Endometrium (tissue), 2 donors: Measurements from ENCODE around the gene B9D1.
A peak's percentile ranks its signal among the peaks of the same experiment; 100 is the strongest.

Experiments used
- FAIRE-seq: peaks from 2 replicates; lab custom pipeline; 2012; peaks lifted over from hg19 to GRCh38; lab: Jason Lieb, UNC
- donor health status: control.
- donor health status: control.

B9D1 gene

DNA sequence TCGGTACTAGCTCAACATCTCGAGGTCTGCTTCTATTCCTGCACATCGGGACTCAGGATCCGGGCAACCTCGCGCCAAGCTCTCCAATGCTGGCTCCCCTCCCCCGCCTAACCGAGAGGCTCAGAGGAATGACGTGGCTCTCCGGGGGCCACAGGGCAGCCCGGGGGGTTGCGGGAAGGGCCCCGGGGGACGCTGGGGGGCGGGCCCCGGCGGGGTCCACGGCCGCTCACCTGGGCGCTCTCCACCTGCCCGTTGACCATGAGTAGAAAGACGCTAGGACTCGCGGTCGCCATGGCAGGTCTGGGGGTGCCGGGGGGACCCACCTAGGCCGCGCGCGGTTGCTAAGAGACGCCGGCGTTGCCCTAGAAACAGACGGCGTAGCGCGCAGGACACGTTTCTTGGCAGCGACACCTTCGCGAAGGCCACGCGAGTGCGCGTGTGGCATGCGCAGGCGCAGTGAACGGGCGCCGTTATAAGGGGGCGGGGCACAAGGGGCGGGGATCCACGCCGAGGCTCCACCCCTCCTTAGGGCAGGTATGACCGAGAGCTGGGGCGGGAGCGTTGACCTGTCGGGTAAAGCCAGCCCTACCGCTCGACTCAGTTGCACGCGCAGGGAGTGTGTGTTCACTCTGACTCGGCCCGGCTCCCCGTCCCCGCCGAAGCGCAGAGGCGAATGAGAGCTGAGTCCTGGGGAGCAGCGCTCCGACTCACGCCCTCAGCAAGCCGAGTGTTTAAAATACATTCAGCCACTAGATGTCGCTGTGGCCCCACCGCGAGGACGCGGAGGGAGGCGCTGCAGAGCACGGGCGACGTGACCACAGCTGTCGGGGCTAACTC, at the start of gene B9D1:
TSS of gene B9D1 (minus strand) at position 447 of the 837 bp plus-strand sequence. CDS start at position 293, 154 bp downstream.
- peak; percentile 21 for FAIRE-seq

DNA sequence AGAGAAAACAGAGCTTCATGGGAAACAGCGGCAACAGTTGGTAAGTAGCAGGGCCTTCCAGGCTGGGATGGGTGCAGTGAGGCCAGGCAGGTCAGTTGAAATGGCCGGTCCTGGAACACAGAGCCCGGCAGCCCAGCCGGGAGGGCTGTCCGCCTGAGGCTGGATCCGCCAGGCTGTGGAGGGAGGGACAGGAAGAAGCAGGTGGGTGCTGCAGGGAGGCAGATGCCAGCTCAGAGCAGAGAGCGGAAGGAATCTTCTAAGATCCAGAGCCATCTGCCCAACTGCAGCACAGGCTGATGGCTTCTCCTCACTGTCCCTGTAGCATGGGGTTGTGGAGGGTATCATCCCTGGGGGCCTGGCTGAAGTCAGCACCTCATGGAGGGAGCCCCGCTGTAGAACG, 49.1 kb upstream of the B9D1 start:
- no peak for FAIRE-seq

GRCh38 chr17:19410875-19411620, 48.5 kb upstream of the B9D1 start, which contains the start of gene RNF112:
Gene RNF112, plus strand, starts transcription at chr17:19411232. Its CDS starts 177 bp downstream, at chr17:19411409.
- no peak for FAIRE-seq

DNA sequence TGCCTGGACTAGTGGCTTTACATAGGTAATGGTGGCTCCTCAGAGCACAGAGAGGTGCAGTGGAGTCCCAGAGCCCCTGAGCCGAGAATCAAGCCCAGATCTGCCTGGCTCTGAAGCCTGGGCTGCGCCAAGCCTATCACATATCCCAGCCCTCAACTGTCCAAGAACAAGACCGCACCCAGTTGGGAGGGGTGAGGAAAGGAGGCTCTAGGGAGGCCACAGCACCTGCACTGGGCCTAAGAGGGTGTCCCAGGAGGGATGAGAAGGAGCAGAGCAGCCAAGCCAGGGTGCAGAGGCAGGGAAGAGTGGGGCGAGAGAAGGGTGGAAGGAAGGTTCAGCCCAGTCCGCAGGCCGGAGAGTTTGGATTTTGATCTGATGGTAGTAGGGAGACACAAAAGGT, 47.6 kb upstream of the B9D1 start:
- FAIRE-seq, result no peak

- no peak for FAIRE-seq
Observed at GRCh38 chr17:19409509-19409908, 47.0 kb upstream of the B9D1 start.

DNA sequence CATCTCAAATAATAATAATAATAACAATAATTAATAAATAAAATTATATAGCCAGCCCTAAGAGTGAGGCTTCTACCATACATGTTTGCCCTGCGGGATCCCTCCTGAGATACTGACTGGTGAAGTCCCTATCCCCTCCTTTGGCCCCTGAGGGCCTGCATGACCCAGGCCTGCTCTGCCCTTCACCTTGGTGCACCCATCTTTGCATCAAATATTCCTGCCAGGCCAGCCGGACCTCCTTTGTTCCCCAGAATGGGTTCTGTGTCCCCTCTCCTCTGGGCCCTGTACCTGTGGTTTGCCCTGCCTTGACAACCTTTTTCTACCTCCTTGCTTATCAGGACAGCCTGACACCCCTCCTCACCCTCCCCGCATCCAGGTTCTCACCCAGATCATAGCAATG, 46.5 kb upstream of the B9D1 start:
- no peak for FAIRE-seq

GRCh38 chr17:19408346-19408710, 45.8 kb upstream of the B9D1 start:
- no peak for FAIRE-seq

DNA sequence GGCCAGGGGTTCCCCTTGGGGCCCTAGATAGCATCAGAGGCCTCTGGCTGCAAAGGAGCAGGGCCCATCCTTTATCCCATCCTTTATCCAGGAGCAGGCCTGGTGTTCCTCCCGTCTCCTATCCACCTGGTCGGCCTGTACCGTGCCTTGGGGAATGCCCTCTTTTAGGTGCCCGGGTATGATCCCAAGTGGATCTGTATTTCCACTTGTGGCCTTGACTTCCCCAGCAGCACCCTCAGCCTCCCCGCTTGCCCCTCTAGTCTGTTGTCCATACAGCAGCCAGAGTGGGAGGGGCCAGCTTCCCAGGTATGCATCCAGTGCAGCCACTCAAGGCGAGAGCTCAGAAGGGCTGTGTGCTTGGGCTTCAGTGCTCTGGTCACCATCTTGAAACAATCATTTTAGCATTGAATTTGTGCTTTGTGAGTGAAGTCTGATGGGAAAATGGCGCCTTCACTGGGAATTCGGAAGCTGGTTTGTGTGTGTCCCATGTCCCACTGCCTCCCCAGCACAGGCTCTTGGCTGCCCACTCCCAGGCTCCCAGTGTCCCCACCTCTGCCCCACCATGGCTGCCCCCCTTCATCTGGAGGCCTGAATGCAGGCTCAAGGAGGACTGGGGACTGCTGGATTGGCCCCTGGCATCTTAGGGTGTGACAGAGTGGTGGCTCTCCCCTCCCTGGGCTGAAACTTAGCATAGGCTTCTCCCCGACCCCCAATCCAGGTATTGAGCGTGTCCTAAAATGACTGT, 45.2 kb upstream of the B9D1 start:
- no peak for FAIRE-seq

GRCh38 chr17:19405114-19405513, 42.6 kb upstream of the B9D1 start:
- no peak for FAIRE-seq

GRCh38 chr17:19404264-19404663, 41.7 kb upstream of the B9D1 start:
- FAIRE-seq, result no peak

DNA sequence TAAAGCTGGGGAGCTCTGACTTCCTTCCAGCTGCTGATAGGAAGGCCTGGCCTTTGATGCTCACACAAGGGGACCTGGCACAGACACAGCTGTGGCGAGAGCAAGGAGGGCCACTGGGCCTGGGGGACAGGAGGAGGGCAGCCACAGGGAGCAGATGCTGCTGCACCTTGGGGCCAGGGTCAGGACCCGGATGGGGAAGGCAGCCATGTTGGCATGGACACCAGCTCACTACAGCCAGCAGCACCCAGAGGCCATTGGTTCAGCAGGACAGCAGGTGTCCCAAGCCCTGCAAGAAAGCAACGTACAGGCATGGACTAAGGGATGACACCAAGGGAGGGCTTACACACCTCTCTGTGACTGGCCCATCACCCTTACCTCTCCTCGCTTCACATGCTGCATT, 40.5 kb upstream of the B9D1 start:
- FAIRE-seq, result no peak

DNA sequence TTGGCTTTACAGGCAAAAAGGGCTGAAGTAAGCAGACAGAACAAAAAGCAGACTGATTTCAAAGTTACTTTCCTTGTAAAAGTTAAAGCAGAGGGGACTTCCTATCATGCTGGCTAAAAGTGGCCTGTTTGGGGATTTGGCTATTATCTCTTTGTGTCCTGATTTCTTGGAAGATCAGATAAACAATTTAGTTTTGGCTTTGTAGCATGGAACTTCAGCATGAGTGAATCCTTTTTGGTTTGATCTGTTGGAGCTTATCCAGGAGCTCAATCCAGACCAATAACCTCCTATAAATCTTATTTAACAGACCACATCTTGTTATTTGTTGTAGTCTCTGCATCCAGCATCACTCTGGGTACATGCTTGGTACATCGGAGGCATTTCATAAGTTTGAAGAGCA, 39.6 kb upstream of the B9D1 start:
- no peak for FAIRE-seq

DNA sequence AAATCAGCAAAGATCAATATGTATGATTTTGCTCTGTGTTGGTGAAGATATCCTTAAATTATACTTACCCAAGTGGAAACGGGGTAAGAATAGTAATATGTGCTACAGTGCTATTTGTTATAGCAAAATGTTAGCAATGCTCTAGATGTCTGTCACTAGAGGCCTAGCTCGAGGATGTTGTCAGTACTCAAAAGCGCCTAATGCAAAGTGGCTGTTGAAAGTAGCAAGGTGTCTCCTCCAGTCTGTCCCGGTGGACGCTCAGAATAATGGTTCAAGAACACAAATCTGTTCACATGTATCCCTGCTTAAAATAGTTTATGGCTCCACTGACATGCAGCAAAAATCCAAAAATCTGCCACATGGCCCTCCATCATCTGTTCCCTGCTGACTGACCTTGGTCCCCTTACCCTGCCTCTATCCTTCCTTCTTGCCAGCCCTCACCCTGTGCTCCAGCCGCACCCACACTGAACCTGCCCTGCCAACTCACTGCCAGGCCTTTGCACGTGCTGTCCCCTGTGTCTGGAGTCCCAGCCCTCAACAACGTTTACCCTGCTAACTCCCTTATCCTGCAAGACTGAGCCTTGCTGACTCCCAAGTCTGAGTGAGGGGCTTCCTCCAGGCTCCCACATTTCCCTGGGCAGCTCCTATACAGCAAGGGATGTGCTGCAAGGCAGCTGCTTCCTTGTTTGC, 38.9 kb upstream of the B9D1 start:
- no peak for FAIRE-seq

DNA sequence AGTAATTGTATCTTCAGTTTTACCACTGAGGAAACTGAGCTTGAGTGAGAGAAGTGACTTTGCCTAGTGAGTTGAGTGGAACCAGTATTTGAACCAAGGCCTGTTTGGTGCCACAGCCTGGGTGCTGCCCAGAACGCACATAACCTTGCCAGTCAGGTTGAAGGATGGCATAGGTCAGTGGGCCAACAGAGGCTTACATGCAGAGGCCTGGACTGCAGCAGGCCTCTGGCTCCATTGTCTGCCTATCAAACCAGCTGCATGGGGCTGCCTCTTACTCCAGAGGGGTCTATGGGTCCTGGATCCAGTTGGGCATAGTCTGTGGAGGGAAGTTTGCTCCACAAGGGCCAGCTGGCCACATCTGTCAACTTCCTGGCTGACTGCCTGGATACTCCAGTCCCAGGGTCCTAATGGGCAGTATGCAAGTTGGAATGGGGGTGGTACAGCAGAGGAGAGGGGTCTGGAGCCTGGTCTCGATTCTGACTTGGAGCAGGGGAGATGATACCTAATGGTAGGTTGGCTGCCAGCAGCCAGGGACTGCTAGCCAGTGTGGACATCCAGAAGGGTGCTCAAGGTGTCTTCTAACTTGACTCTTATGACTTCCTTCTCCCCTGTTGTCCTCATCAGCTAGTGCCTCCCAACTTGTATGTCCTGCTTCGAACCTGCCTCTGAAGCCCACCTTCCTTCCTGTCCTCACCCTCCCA, 37.4 kb upstream of the B9D1 start:
- no peak for FAIRE-seq

DNA sequence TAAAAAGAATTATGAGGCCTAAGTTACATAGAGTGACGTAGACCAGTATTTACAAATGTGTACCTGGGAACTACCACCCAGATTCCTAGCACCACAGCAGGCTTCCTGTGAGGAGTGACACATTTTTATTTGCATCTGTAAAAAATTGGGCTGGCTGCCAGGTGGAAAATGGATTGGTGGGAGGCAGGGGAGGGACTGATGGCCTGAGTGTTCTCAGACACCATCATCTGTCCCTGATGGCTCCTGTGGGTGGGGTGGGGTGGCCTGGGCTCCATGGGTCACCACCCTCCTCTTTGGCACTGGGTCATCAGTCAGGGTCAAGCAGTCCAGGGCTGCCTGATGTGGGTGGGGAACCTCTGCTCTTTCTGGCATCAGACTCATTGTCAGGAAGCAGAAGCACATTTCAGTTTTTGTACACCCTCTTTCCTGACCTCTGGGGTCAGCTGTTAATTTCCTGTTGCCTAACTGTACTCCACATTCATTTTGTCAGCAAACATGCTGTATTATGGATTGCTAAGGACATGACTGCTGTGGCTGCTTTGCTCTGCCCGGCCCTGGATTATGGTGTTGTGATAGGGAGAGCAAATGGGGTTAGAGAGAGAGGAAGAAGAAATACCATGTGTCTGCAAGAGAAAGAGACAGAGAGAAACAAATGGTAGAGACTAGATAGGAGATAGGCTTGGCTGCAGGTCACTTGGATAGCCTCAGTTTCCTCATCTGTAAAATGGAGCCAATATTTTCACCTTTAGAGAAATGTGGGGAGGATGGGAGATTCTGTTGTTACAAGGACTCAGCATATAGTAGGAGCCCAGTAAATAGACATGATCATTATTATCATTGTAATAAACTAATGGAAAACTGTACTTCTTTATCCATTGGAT, 36.0 kb upstream of the B9D1 start:
- FAIRE-seq, result no peak

- FAIRE-seq, result no peak
Observed at GRCh38 chr17:19397556-19398041, 35.1 kb upstream of the B9D1 start.

DNA sequence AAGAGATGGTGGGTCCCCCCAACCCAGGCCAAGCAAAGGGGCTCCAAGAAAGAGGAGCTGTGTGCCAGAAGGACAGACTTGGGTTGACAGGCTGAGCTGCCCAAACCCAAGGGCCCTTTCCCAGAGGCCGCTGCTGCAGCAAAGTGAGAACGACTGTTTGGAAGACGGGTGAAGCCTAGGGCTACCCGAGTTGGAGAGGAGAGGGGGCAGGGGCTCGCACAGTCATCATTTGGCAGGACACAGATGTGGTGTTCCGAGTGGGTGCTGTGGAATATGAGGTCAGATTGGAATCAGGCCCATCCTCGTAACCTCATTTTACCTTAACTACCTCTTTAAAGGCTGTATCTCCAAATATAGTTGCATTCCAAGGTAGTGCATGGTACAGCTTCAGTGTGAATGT, 29.8 kb upstream of the B9D1 start:
- FAIRE-seq, result no peak

- no peak for FAIRE-seq
Observed at GRCh38 chr17:19391432-19391831, 28.9 kb upstream of the B9D1 start.

GRCh38 chr17:19390951-19391350, 28.4 kb upstream of the B9D1 start:
- FAIRE-seq, result no peak
